Endothelial cell of umbilical vein (primary cell): Measurements from ENCODE around the gene MCRIP2.

Source experiments
- GATA2 ChIP-seq: IDR thresholded peaks from 2 replicates; pipeline ENCODE4 v1.7.0; 2011; ENCODE audit warnings: low read depth, mild to moderate bottlenecking, moderate library complexity, mixed read lengths, low read length; ENCODE audit not compliant: insufficient read length, insufficient read depth
- JUN ChIP-seq: IDR thresholded peaks from 2 replicates; pipeline ENCODE4 v1.6.1; 2011; ENCODE audit warnings: borderline replicate concordance, low read depth; ENCODE audit not compliant: insufficient read length, insufficient read depth
- MAX ChIP-seq: IDR thresholded peaks from 2 replicates; pipeline ENCODE4 v1.6.1; 2011; ENCODE audit not compliant: insufficient read depth, insufficient read length
- MYC ChIP-seq: IDR thresholded peaks from one replicate; pipeline ENCODE4 v1.6.1; 2011; ENCODE audit warnings: mild to moderate bottlenecking, low read depth, low read length
- POLR2A ChIP-seq: IDR thresholded peaks from 2 replicates; pipeline ENCODE4 v1.6.1; 2012; ENCODE audit warnings: low read depth, mild to moderate bottlenecking, control low read depth, low read length
- TF ChIP-seq, protein P1 (sequence below), 2 donors: IDR thresholded peaks; 1 replicate in 1 of 2; 2 replicates in 1 of 2; pipeline ENCODE4 v1.5.1; 2011; ENCODE audit warnings: low read length in 2 of 2, mild to moderate bottlenecking in 2 of 2, moderate library complexity in 2 of 2, control low read depth in 1 of 2, inconsistent platforms in 1 of 2, low read depth in 1 of 2; ENCODE audit not compliant: insufficient read depth in 1 of 2; ENCODE audit errors: extremely low read depth in 1 of 2

GRCh38 chr16:625117-625976 lies 16.3 kb upstream of the MCRIP2 start:
- TF ChIP-seq POLR2A (no peak), MAX (no peak), JUN (no peak), GATA2 (no peak), MYC (no peak)
- TF ChIP-seq, protein P1, sequence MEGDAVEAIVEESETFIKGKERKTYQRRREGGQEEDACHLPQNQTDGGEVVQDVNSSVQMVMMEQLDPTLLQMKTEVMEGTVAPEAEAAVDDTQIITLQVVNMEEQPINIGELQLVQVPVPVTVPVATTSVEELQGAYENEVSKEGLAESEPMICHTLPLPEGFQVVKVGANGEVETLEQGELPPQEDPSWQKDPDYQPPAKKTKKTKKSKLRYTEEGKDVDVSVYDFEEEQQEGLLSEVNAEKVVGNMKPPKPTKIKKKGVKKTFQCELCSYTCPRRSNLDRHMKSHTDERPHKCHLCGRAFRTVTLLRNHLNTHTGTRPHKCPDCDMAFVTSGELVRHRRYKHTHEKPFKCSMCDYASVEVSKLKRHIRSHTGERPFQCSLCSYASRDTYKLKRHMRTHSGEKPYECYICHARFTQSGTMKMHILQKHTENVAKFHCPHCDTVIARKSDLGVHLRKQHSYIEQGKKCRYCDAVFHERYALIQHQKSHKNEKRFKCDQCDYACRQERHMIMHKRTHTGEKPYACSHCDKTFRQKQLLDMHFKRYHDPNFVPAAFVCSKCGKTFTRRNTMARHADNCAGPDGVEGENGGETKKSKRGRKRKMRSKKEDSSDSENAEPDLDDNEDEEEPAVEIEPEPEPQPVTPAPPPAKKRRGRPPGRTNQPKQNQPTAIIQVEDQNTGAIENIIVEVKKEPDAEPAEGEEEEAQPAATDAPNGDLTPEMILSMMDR (IDR thresholded peaks at IDR 0.05; ENCODE audit: extremely low read depth in 1 of 2, insufficient read depth in 1 of 2, low read depth in 1 of 2, low read length in 2 of 2): no peak
